ENCODE results near the gene ATP13A4. TPM values are rescaled to one million over a fixed set of nuclear protein-coding genes. Genes with fewer than 3 reads are reported as not detected.

The ATP13A4 gene, protein sequence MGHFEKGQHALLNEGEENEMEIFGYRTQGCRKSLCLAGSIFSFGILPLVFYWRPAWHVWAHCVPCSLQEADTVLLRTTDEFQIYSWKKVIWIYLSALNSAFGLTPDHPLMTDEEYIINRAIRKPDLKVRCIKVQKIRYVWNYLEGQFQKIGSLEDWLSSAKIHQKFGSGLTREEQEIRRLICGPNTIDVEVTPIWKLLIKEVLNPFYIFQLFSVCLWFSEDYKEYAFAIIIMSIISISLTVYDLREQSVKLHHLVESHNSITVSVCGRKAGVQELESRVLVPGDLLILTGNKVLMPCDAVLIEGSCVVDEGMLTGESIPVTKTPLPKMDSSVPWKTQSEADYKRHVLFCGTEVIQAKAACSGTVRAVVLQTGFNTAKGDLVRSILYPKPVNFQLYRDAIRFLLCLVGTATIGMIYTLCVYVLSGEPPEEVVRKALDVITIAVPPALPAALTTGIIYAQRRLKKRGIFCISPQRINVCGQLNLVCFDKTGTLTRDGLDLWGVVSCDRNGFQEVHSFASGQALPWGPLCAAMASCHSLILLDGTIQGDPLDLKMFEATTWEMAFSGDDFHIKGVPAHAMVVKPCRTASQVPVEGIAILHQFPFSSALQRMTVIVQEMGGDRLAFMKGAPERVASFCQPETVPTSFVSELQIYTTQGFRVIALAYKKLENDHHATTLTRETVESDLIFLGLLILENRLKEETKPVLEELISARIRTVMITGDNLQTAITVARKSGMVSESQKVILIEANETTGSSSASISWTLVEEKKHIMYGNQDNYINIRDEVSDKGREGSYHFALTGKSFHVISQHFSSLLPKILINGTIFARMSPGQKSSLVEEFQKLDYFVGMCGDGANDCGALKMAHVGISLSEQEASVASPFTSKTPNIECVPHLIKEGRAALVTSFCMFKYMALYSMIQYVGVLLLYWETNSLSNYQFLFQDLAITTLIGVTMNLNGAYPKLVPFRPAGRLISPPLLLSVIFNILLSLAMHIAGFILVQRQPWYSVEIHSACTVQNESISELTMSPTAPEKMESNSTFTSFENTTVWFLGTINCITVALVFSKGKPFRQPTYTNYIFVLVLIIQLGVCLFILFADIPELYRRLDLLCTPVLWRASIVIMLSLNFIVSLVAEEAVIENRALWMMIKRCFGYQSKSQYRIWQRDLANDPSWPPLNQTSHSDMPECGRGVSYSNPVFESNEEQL
- total RNA-seq, result not detected
- long read RNA-seq, result 0 reads

DNA sequence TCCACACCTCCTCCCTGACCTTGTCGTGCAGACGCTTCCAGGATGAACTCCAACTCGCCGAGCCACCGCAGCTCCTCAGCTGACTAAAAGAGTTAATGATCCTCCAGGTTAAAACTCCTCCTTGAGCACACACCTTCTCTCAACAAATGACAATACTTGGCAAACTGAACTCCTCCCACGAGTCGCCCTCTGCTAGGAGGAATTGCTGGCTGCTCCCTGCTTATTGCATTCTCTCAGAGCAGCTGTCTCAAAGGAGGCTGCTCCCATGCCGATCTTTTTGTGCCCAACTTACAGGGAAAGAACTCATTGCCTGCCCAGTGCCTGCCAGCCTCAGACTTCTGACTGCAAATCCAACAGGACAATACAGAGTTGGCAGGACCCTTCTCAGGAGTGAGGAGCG is at the start of gene ATP13A4:
ATP13A4 (minus strand) TSS at position 85 of the 400 bp plus-strand sequence. CDS start 96 bp downstream, outside the sequence.
- no peak for DNase-seq (ENCODE audit: low spot score)

DNA sequence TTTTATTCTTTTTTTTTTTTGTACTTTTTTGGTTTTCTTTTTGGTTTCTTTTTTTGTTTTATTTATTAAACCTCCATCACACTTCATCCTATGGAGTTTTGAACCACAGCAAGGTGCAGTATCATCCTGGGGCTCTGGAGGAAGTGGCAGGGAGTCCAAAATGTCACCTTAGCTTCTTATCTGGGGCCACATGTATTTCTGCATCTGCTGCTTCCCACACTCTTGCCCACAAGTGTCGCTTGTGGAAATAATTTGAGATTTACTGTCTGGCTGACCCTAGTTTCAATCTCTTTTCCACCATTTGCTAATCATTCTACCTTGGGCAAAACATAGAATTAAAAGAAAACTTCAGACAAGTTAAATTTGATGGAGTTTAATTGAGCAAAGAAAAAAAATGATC is 44.7 kb upstream of the ATP13A4 start:
- DNase-seq (ENCODE audit: low spot score), result no peak

DNA sequence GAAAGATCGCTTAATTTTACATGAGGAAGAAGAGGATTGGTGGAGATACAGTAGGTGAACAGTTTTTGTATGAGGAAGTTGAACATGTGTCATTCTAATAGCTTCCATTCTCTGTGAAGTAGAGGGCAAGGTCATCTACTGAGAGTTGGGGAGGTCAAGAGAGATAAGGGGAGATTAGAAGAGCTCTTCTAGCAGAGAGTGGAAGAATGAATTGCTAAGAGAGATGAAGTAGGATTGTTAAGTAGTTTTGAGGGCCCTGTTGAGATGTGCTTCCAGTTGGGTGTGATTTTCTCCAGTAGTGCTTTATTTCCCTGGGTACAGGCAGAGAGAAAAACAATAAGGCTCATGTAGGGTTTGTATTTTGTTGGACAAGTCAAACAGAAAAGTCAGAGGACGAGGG is 43.5 kb upstream of the ATP13A4 start:
- DNase-seq (ENCODE audit: low spot score), result no peak

DNA sequence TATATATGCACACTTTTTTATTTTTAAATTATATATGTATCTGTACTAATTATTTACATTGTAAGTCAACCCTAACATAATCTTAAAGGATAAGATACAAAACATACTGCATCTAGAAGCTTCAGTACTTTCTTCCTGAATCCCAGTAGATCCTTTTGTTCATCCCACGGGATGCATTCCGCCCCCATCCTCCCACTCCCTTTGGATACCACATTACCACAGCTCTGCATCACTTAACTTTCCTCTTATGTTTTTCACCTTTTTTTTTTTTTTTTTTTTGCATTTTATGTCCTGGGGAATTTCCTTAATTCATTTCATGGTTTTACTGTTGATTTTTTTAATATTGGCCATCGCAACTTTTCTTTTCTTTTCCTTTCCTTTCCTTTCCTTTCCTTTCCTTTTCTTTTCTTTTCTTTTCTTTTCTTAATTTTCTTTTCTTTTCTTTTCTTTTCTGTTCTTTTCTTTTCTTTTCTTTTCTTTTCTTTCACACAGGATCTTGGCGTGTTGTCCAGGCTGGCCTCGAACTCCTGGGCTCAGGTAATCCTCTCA is 41.3 kb upstream of the ATP13A4 start:
- no peak for DNase-seq (ENCODE audit: low spot score)

DNA sequence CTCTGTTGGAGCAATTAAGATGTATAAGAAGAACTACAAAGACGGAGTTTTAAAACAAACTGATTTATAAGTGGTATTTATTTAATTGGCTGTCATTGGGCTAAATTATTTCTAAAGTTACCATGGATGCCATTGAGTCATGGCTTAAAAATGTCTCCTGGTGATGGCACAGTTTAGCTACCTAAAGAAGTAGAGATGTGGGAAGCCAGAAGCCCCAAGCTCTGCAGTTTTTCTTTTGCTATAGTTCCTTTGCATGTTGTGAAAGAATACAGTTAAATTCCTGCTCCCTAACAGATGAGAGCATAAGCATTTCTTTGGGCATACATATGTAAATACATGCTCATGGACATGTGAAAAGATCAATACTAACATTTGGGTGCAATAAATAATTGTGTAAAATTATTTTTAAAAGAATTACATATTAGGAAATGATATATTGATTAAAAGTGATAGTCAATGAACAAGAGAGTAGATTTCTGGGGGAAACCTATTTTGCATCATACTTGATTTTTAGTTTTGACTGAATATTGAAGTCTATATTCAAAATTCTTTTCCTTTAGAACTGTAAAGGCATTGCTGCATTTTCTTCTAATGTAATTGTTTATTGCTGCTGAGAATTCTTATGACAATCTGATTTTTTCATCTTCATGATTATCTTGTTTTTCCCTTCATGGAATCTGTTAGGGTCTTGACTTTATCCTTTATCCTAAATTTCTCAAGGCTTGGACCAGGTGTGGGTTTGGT is 40.4 kb upstream of the ATP13A4 start:
- DNase-seq (ENCODE audit: low spot score), result no peak

DNA sequence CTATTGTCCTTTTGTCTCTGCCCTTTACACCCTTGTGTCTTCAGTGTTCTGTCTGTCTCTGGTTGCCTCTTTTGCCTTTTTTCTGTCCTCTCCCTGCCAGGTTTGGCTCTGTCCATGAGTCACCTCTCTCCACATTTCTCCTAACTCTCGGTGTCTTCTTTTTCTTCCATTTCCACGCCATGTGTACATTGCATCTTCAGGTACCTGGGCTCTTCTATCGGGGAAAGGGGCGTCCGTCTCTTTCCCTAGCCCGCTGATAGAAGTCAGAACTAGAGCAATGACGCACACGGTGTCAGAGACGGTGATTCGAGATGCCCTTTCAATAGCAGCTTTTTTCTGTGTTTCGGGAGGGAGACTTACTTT is 39.0 kb upstream of the ATP13A4 start:
- no peak for DNase-seq (ENCODE audit: low spot score)

DNA sequence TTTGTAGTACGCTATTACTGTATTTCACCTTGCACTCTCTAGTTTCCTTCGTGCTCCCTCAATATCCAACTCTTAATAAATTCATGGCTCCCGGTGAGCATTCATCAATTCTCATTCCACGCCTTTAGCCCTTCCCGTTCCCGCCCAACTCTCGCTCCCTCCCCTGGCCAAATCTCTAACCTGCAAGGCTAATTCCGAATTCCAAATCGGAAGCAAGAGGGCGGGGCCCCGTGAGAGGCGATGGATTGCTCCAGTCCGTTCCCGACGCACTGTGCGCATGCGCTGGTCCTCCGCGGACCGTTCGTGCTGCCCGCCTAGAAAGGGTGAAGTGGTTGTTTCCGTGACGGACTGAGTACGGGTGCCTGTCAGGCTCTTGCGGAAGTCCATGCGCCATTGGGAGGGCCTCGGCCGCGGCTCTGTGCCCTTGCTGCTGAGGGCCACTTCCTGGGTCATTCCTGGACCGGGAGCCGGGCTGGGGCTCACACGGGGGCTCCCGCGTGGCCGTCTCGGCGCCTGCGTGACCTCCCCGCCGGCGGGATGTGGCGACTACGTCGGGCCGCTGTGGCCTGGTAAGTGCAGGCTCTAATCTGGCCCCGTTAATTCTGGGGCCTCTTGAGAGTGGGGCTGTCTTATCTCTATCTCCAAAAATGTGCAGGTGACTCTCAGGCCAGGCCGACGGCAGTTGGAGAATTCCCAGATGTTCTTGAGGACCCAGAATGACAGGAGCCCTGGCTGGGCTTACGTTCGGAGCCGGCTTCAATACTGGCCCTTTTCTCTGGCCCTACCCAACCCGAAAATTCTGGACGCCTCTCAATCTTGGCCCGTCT is 38.4 kb upstream of the ATP13A4 start, which contains the start of gene OPA1:
OPA1 (plus strand) TSS at position 368 of the 827 bp plus-strand sequence; CDS start at position 538, 170 bp downstream.
- peak; percentile 99 for DNase-seq (ENCODE audit: low spot score)

DNA sequence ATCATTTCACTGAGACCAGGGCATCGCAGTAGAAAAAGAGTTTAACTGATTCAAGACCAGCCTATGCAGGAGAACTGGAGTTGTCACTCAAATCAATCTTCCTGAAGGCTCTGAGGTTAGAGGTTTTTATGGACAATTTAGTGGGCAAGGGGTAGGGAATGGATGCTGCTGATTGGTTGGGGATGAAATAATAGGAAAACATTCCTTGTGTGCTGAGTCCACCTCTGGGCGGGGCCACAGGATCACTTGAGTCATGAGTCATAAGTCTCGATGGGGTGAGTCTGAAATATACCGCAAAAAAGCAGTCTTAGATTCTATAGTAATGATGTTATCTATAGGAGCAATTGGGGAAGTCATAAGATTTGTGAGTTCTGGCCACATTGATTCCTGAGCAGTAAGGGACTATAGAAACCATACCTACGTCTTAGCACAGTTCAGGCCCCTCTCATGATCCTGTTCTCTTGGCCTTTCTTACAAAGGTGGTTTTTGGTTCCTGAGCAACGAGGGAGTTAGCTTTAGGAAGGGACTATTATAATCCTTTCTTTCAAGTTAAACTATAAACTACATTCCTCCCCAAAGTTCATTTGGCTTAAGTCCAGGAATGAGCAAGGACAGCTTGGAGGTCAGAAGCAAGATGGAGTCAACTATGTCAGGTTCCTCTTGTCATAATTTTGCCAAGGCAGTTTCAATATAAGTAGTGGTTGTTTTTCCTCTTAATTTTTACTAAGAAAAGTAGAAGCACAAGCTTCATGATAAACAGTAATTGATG is 35.6 kb upstream of the ATP13A4 start:
- no peak for DNase-seq (ENCODE audit: low spot score)

DNA sequence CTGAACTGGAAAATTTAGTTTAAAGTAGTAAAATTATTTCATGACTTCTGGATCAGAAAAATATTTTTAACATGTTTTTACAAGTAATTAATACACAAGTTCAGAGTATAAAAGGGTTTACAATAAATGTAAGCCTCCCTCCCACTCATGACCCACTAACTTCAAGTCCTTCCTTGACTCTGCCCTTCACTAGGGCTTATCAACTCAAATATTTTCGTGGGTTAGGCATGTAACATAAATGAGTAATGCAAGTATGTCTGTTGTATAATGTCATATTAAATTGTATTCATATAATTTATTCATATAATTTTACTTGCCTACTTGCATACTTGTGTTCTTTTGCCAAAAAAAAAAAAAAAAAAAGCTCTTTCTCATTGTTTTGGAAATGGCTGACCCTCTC is 34.9 kb upstream of the ATP13A4 start:
- no peak for DNase-seq (ENCODE audit: low spot score)

DNA sequence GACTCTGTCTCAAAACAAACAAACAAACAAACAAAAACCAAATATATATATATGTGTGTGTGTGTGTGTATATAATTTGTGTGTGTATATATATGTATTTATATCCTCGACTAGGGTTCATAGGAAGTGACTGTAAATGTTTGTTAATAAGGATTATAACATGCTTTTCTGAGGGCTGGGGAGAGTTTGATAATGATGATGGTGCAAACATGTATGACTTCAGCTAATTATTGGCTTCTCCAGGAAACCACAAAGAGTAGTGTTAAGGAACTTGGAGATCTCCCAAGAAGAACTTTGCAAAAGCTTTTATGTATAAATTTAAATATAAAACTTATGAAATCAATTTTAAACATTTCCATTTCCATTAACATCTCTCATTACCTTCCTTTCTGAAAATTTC is 34.4 kb upstream of the ATP13A4 start:
- no peak for DNase-seq (ENCODE audit: low spot score)

DNA sequence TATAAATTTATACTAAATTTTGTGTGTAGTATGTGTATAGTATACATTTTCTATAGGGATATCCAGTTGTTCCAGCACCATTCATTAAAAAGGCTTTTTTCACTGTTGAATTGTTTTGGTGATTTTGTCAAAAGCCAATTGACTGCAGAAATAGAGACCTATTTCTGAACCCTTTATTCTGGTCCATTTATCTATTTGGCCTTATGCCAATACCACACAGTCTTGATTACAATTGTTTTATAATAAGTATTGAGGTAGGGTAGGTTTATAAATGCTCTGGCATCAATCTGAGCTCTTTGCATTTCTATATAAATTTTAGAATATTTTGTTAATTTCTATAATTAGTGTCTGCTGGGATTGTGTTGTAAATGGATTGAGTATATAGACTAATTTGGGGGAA is 31.8 kb upstream of the ATP13A4 start:
- DNase-seq (ENCODE audit: low spot score), result no peak

DNA sequence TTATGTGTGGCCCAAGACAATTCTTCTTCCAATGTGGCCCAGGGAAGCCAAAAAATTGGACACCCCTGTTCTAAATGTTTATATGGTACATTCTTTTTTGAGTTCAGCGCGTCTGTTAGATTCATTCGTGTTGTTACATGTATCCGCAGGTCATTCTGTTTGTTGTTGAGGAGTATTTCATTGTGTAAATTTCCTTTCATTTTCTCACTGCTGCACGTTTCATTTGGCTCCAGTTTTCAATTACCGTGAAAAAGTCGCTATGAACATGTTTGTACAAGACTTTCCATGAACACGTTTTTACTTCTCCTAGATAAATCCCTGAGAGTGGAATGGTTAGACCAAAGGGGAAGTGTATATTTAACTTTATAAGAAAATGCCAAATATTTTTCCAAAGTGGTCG is 30.8 kb upstream of the ATP13A4 start:
- no peak for DNase-seq (ENCODE audit: low spot score)

DNA sequence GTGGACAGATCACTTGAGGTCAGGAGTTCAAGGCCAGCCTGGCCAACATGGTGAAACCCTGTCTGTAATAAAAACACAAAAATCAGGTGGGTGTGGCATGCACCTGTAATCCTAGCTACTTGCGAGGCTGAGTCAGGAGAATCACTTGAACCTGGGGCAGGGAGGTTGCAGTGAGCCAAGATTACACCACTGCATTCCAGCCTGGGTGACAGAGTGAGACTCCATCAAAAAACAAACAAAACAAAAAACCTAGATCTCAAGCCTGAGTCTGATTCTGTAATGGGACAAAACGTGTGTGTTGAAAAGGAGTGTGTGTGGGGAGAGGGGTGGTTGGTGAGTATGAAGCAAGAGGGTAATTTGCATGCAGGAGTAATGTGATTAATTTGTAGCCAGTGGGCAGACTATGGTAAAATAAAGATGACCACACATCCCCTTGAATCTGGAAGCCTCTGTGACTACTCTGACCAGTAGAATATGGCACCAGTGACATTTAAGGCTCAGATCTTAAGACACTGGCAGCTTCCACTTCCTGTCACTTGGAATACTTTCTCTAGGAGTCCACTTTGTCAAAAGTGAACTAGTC is 19.9 kb upstream of the ATP13A4 start:
- no peak for DNase-seq (ENCODE audit: low spot score)

DNA sequence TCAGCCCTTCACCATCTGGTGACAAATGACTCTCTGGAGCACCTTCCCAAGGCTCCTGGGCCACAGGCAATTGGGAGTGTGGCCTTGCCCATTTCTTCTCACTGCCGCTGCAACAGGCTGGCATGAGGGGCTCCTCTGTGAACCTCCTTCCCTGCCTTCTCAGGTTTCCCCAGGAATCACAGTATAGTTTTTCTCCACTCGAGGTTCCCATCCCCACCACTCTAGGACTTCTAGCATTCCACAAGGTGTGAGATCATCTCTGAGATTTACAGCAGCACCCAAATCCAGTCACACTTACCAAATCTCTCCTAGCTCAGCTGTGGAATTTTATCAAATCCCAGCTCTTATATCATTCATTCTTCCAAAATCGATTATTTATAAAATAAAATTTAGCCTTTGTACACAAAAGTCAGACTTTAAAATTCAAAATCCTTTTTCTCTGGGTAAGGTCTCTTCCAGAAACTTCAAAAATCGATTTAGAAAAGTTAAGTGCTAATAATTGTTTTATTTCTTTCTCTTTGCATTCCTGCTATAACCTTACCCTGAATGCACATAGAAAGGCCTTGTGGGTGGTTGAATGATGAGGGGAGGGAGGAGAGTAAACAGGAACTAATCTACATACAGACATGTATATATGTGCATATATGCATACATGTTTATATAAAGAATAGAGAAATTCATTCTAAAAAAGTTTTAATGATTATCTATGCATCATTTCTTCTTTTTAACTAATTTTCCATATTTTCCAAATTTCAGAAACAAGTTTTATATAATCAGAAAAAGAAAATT is 18.9 kb upstream of the ATP13A4 start:
- no peak for DNase-seq (ENCODE audit: low spot score)

DNA sequence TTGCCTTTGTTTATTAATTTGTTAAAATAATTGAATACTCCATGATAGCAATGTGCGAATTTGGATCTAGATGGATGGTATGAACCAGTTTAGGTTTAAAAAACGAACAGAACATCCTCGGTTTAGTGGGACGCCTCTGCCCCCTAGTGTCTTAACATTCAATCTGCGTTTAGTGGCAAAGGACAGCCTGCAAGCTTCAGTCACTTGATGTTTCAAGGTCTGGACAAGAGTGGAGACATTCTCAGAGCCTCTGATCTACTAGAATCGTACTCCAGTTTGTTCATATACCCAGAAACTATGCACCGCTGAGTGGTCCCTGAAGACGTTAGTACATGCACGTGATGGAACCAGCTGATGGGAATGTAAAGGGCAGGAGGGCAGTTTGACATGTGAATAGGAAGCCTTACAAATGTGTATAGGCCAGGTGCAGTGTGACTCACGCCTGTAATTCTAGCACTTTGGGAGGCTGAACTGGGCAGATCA is 17.8 kb upstream of the ATP13A4 start:
- no peak for DNase-seq (ENCODE audit: low spot score)

DNA sequence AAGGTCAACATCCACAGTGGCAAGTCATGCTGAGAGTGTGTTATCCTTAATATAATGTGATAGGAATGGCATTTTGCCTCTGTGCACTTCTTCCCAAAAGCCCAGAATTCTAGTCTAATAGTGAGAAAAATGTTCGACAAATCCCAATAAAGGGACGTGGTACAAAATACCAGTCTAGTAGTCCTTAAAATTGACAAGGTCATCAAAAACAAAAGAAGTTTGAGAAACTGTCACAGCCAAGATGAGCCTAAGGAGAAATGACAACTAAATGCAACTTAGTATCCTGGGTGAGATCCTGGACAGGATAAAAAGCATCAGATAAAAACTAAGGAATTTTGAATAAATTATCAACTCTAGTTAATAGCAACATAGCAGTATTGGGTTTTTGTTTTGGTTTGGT is 14.4 kb upstream of the ATP13A4 start:
- no peak for DNase-seq (ENCODE audit: low spot score)

DNA sequence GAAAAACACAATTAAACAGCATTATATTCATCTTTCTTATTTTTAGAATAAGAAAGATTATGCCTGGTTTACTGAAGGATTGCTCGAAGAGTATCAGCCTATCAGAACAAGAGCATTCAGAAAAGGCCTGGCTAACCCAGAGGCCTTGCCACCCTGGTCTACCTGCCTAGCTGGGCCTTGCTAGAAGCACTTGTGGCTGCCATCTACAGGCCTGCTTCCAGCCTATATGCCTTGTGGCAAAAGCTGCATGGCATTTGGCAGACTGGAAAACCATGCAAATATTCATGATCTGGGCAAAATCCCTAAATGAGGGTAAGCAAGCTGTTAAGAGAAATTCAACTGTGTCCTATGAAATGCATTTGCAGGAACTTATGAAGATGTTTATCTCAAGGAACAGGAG is 9.3 kb upstream of the ATP13A4 start:
- no peak for DNase-seq (ENCODE audit: low spot score)

DNA sequence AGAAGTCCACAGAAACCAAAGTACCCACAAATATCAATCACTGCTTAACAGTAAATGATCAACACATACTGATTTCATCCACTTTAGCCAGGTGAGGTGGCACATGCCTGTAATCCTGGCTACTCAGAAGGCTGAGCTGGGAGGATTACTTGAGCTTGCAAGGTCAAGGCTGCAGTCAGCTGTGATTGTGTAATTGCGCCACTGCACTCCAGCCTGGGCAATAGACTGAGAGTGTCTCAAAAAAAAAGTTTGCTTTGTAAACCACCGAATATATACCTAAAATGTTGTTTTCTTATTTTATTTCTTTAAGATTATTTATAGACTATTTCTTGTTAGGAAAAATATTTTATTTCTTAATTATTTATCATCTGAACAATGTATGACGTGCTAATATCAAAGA is 8.7 kb upstream of the ATP13A4 start:
- no peak for DNase-seq (ENCODE audit: low spot score)

Measured in mesenteric fat pad (tissue), 1 donor.